Measurements from ENCODE around the gene ARFGAP1. TPM values are rescaled to one million over a fixed set of nuclear protein-coding genes. Genes with fewer than 3 reads are reported as not detected.

ARFGAP1 gene
- total RNA-seq, 1 donor from 2014 or later: 220 TPM

GRCh38 chr20:63306673-63307537, 34.3 kb downstream of the ARFGAP1 start:
- no peak for DNase-seq (ENCODE audit: low read depth)
- H2AFZ ChIP-seq (ENCODE audit: low read depth, low read length): no peak overlapping the region
- Mint-ChIP-seq H3K4me1 (ENCODE audit: low read depth, unreplicated experiment) (peaks cover 3% of the 10 kb centered on the region), H3K27ac (ENCODE audit: unreplicated experiment) (no peak overlapping the region), H3K9me3 (ENCODE audit: unreplicated experiment) (no peaks in the 10 kb centered on the region), H3K4me3 (ENCODE audit: unreplicated experiment) (no peak overlapping the region), H3K27me3 (ENCODE audit: low read depth, unreplicated experiment) (peaks cover 7% of the 10 kb centered on the region), H3K36me3 (ENCODE audit: low read depth, unreplicated experiment) (peaks cover 4% of the 10 kb centered on the region)
- H3K79me2 ChIP-seq (ENCODE audit: insufficient read depth, low read length): no peaks in the 10 kb centered on the region
- no peaks in the 10 kb centered on the region for H3K4me1 ChIP-seq (ENCODE audit: insufficient read depth, low read length)
- no peak for FAIRE-seq
- no peak overlapping the region for H3K4me2 ChIP-seq (ENCODE audit: low read length)
- no peak overlapping the region for H3K4me3 ChIP-seq (ENCODE audit: insufficient read depth, low read depth, low read length)
- H4K20me1 ChIP-seq (ENCODE audit: insufficient read depth, low read length): peaks cover 5% of the 10 kb centered on the region
- peaks cover 8% of the 10 kb centered on the region for H3K27me3 ChIP-seq (ENCODE audit: insufficient read depth, low read length)
- TF ChIP-seq EZH2 (IDR thresholded peaks at IDR 0.05; ENCODE audit: insufficient read depth, low read length): no peak
- TF ChIP-seq CTCF (IDR thresholded peaks at IDR 0.05; ENCODE audit: insufficient read depth, low read depth, low read length): no peak
- no peaks in the 10 kb centered on the region for H3K36me3 ChIP-seq (ENCODE audit: insufficient read depth, low read length)
- H3K27ac ChIP-seq (ENCODE audit: low read depth, low read length): no peak overlapping the region
- H3K9ac ChIP-seq (ENCODE audit: low read length): no peak overlapping the region
- H3K9me3 ChIP-seq (ENCODE audit: insufficient read depth, low read depth, low read length): no peaks in the 10 kb centered on the region

- Histone ChIP-seq H3K4me1 (ENCODE audit: insufficient read depth, low read length) (no peaks in the 10 kb centered on the region), H3K9ac (ENCODE audit: low read length) (no peak overlapping the region), H4K20me1 (ENCODE audit: insufficient read depth, low read length) (peaks cover 5% of the 10 kb centered on the region), H3K27ac (ENCODE audit: low read depth, low read length) (no peak overlapping the region), H3K4me3 (ENCODE audit: insufficient read depth, low read depth, low read length) (no peak overlapping the region), H3K9me3 (ENCODE audit: insufficient read depth, low read depth, low read length) (no peaks in the 10 kb centered on the region), H3K79me2 (ENCODE audit: insufficient read depth, low read length) (no peaks in the 10 kb centered on the region), H3K36me3 (ENCODE audit: insufficient read depth, low read length) (no peaks in the 10 kb centered on the region), H3K27me3 (ENCODE audit: insufficient read depth, low read length) (peaks cover 8% of the 10 kb centered on the region), H2AFZ (ENCODE audit: low read depth, low read length) (no peak overlapping the region), H3K4me2 (ENCODE audit: low read length) (no peak overlapping the region)
- Mint-ChIP-seq H3K27me3 (ENCODE audit: low read depth, unreplicated experiment) (peaks cover 7% of the 10 kb centered on the region), H3K9me3 (ENCODE audit: unreplicated experiment) (no peaks in the 10 kb centered on the region), H3K36me3 (ENCODE audit: low read depth, unreplicated experiment) (peaks cover 4% of the 10 kb centered on the region), H3K4me1 (ENCODE audit: low read depth, unreplicated experiment) (peaks cover 3% of the 10 kb centered on the region), H3K27ac (ENCODE audit: unreplicated experiment) (no peak overlapping the region), H3K4me3 (ENCODE audit: unreplicated experiment) (no peak overlapping the region)
- TF ChIP-seq EZH2 (IDR thresholded peaks at IDR 0.05; ENCODE audit: insufficient read depth, low read length) (no peak), CTCF (IDR thresholded peaks at IDR 0.05; ENCODE audit: insufficient read depth, low read depth, low read length) (no peak)
- no peak for FAIRE-seq
- DNase-seq (ENCODE audit: low read depth): no peak
Measured at GRCh38 chr20:63307538-63308217, 35.1 kb downstream of the ARFGAP1 start.
